Fibroblast of lung (primary cell): ENCODE results near the gene PILRB.
"Not testable (repeated sequence)": the region's sequence is repeated elsewhere in the genome, so short reads cannot be mapped to it uniquely, and the experiment has no call there.

Experiments used
- EZH2 ChIP-seq: IDR thresholded peaks from 2 replicates; pipeline ENCODE4 v1.5.1; 2012; ENCODE audit warnings: low read length, control low read depth, mild to moderate bottlenecking; ENCODE audit errors: missing control alignments
- TF ChIP-seq, protein P1 (sequence below), 2 donors: IDR thresholded peaks in 1 of 2; conservative IDR thresholded peaks in 1 of 2; 1 replicate in 1 of 2; 2 replicates in 1 of 2; pipeline ENCODE4 v1.5.1; 2011 to 2012; ENCODE audit warnings: low read length in 2 of 2, control low read depth in 1 of 2, inconsistent platforms in 1 of 2, low read depth in 1 of 2, mild to moderate bottlenecking in 1 of 2

DNA sequence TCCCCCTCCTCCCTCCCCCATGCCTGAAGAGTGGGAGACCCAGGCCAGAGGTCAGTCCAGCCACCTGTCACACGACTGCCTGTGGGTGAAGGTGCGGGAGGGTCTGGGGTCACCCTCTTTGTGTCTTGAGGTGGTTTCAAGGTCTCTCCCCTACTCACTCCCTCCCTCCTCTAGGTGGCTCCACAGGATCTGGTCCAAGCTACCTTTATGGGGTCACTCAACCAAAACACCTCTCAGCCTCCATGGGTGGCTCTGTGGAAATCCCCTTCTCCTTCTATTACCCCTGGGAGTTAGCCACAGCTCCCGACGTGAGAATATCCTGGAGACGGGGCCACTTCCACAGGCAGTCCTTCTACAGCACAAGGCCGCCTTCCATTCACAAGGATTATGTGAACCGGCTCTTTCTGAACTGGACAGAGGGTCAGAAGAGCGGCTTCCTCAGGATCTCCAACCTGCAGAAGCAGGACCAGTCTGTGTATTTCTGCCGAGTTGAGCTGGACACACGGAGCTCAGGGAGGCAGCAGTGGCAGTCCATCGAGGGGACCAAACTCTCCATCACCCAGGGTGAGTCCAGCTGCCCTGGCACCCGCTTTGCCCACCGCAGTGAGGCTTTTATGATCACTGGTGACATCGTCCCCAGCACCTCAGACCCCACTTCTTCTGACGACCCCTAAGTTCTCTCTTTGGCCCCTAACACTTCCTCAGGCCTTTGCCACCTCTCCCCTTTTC lies 16.1 kb downstream of the PILRB start:
- TF ChIP-seq, protein P1, sequence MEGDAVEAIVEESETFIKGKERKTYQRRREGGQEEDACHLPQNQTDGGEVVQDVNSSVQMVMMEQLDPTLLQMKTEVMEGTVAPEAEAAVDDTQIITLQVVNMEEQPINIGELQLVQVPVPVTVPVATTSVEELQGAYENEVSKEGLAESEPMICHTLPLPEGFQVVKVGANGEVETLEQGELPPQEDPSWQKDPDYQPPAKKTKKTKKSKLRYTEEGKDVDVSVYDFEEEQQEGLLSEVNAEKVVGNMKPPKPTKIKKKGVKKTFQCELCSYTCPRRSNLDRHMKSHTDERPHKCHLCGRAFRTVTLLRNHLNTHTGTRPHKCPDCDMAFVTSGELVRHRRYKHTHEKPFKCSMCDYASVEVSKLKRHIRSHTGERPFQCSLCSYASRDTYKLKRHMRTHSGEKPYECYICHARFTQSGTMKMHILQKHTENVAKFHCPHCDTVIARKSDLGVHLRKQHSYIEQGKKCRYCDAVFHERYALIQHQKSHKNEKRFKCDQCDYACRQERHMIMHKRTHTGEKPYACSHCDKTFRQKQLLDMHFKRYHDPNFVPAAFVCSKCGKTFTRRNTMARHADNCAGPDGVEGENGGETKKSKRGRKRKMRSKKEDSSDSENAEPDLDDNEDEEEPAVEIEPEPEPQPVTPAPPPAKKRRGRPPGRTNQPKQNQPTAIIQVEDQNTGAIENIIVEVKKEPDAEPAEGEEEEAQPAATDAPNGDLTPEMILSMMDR (conservative IDR thresholded peaks at IDR 0.05 in 1 of 2, IDR thresholded peaks at IDR 0.05 in 1 of 2; ENCODE audit: low read depth in 1 of 2, low read length in 2 of 2) = not testable (repeated sequence)
- TF ChIP-seq EZH2 = not testable (repeated sequence)
